HG03354 (cell line): Measurements from ENCODE around the gene GCNT2.
"Not testable (repeated sequence)": the region's sequence is repeated elsewhere in the genome, so short reads cannot be mapped to it uniquely, and the experiment has no call there.

ENCODE experiments used
- ATAC-seq: cut with Tn5 transposase; IDR thresholded peaks from one replicate; pipeline ENCODE4 v1.9.1; 2021; ENCODE audit warnings: mild to moderate bottlenecking; ENCODE audit not compliant: unreplicated experiment, poor library complexity, severe bottlenecking

Gene GCNT2

GRCh38 chr6:10511477-10511876, 9.7 kb upstream of the GCNT2 start:
- ATAC-seq: no peak

GRCh38 chr6:10513544-10513943, 7.6 kb upstream of the GCNT2 start:
- ATAC-seq: no peak

GRCh38 chr6:10514049-10514780, 6.9 kb upstream of the GCNT2 start:
- no peak for ATAC-seq

GRCh38 chr6:10516953-10517352, 4.2 kb upstream of the GCNT2 start:
- no peak for ATAC-seq

- ATAC-seq: no peak
Measured at GRCh38 chr6:10518557-10519407, 2.4 kb upstream of the GCNT2 start.

- not testable (repeated sequence) for ATAC-seq
Measured at GRCh38 chr6:10519408-10519697, 1.8 kb upstream of the GCNT2 start.

- peak; percentile 7 for ATAC-seq
Measured at GRCh38 chr6:10520468-10520867, 683 bp upstream of the GCNT2 start.

GRCh38 chr6:10522929-10523573, 1.9 kb downstream of the GCNT2 start:
- ATAC-seq: no peak

- no peak for ATAC-seq
Measured at GRCh38 chr6:10526156-10526555, 5.0 kb downstream of the GCNT2 start.

- peak; percentile 70 for ATAC-seq
Measured at GRCh38 chr6:10528158-10528981, 7.2 kb downstream of the GCNT2 start.

GRCh38 chr6:10529231-10529801, 8.2 kb downstream of the GCNT2 start:
- ATAC-seq: no peak

GRCh38 chr6:10529828-10530374, 8.8 kb downstream of the GCNT2 start:
- not testable (repeated sequence) for ATAC-seq

GRCh38 chr6:10531503-10531902, 10.4 kb downstream of the GCNT2 start:
- ATAC-seq: no peak

GRCh38 chr6:10531942-10532341, 10.8 kb downstream of the GCNT2 start:
- no peak for ATAC-seq

- ATAC-seq: no peak
Measured at GRCh38 chr6:10532392-10532791, 11.2 kb downstream of the GCNT2 start.

GRCh38 chr6:10534419-10534762, 13.2 kb downstream of the GCNT2 start:
- ATAC-seq: peak; percentile 16

GRCh38 chr6:10535193-10535592, 14.0 kb downstream of the GCNT2 start:
- peak; percentile 13 for ATAC-seq

GRCh38 chr6:10537726-10538125, 16.6 kb downstream of the GCNT2 start:
- ATAC-seq: no peak

- no peak for ATAC-seq
Measured at GRCh38 chr6:10540073-10540746, 19.1 kb downstream of the GCNT2 start.
